Body of pancreas (tissue), 4 donors: ENCODE results near the gene CNTNAP2. TPM values are rescaled to one million over a fixed set of nuclear protein-coding genes. Genes with fewer than 3 reads are reported as not detected.

ENCODE experiments used
- ATAC-seq: fragments of 150-250 bp; one replicate; pipeline ENCODE4 v1.9.1; 2016
- DNase-seq, 4 donors: peaks; one replicate each; pipeline ENCODE4 v3.0.0-alpha.2; 2019
- H3K27ac ChIP-seq, 4 donors: fragments of 200-600 bp; sonication (generic); 1 replicate in 3 of 4; 2 replicates in 1 of 4; pipeline versions ENCODE4 v1.5.1 to v1.6.1; 2016 to 2019; ENCODE audit warnings: mild to moderate bottlenecking in 1 of 4, mixed read lengths in 1 of 4, moderate library complexity in 1 of 4
- H3K27me3 ChIP-seq, 2 donors: fragments of 200-600 bp; sonication (generic); one replicate each; pipeline ENCODE4 v1.6.0; 2016; ENCODE audit warnings: mild to moderate bottlenecking in 1 of 2
- H3K36me3 ChIP-seq, 2 donors: fragments of 200-600 bp; sonication (generic); replicated peaks in 1 of 2; 2 replicates each; pipeline ENCODE4 v1.5.1; 2016; ENCODE audit warnings: low read depth in 2 of 2; ENCODE audit not compliant: insufficient read depth in 1 of 2
- H3K4me1 ChIP-seq: fragments of 200-600 bp; sonication (generic); one replicate; pipeline ENCODE4 v1.6.0; 2016
- H3K4me3 ChIP-seq, 2 donors: fragments of 200-600 bp; sonication (generic); 1 replicate in 1 of 2; 2 replicates in 1 of 2; pipeline ENCODE4 v1.5.1; 2016 to 2019
- H3K9me3 ChIP-seq, 3 donors: fragments of 200-600 bp; sonication (generic); 1 replicate in 2 of 3; 2 replicates in 1 of 3; pipeline ENCODE4 v1.5.1; 2016
- POLR2A ChIP-seq, 3 donors: fragments of 450-650 bp; IDR thresholded peaks; one replicate each; pipeline ENCODE4 v1.6.1; 2016; ENCODE audit warnings: antibody characterized with exemption in 3 of 3, mild to moderate bottlenecking in 2 of 3
- WGBS, 2 donors: methylation state at CpG; one replicate each; pipeline ENCODE4 v1.1.5; 2017; 5-methylcytosine and 5-hydroxymethylcytosine counted together
- intact Hi-C: fragments of 100-400 bp; cut with DNase I; formaldehyde crosslinking; loops from one replicate; pipeline ENCODE4 v1.15.1; 2023
- total RNA-seq, 2 donors: library from RNA; depleted of rRNA; stranded (reverse); fragments of >200 nt; gene quantifications; one replicate each; pipeline ENCODE4 v1.1.0, GENCODE V29; 2016
- TF ChIP-seq, protein P1 (sequence below), 7 experiments: fragments of 450-650 bp in 4 of 7; fragments of 200-600 bp in 3 of 7; sonication (generic) in 3 of 7; IDR thresholded peaks; one replicate each; pipeline ENCODE4 v1.5.1; 2016 to 2019; ENCODE audit warnings: antibody characterized with exemption in 7 of 7

CNTNAP2 gene
- total RNA-seq, 2 donors from 2014 or later = 1.0 TPM; not detected in 1

DNA sequence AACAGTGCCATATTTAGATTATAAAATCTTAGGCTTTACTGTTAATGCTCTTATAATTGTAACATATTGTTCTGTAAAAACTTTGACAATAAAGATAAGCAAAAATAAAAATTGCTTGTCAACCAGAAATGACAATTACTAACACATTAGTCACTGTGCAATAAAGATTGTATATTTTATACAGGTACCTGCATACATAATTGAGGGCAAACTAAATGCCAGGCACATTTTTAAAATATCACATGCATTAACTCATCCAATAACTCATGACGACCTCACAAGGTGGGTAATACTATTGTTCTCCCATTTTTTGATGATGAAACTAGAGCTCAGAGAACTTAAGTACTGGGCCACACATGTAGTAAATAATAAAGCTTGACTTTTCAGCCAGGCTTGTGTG lies 1453.8 kb downstream of the CNTNAP2 start:
- Histone ChIP-seq H3K4me3 (no peak overlapping the region), H3K36me3 (no peaks in the 10 kb centered on the region), H3K27ac (no peak overlapping the region), H3K27me3 (no peaks in the 10 kb centered on the region), H3K9me3 (no peaks in the 10 kb centered on the region), H3K4me1 (no peaks in the 10 kb centered on the region)
- 27 to 41% methylated on average over 1 of the region's 1 CpG for WGBS, 2 donors
- ATAC-seq = no peak
- DNase-seq = no peak
- intact Hi-C loops = no loop called here
- TF ChIP-seq, protein P1, sequence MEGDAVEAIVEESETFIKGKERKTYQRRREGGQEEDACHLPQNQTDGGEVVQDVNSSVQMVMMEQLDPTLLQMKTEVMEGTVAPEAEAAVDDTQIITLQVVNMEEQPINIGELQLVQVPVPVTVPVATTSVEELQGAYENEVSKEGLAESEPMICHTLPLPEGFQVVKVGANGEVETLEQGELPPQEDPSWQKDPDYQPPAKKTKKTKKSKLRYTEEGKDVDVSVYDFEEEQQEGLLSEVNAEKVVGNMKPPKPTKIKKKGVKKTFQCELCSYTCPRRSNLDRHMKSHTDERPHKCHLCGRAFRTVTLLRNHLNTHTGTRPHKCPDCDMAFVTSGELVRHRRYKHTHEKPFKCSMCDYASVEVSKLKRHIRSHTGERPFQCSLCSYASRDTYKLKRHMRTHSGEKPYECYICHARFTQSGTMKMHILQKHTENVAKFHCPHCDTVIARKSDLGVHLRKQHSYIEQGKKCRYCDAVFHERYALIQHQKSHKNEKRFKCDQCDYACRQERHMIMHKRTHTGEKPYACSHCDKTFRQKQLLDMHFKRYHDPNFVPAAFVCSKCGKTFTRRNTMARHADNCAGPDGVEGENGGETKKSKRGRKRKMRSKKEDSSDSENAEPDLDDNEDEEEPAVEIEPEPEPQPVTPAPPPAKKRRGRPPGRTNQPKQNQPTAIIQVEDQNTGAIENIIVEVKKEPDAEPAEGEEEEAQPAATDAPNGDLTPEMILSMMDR (IDR thresholded peaks at IDR 0.05) = no peak
- TF ChIP-seq POLR2A (IDR thresholded peaks at IDR 0.05) = no peak

DNA sequence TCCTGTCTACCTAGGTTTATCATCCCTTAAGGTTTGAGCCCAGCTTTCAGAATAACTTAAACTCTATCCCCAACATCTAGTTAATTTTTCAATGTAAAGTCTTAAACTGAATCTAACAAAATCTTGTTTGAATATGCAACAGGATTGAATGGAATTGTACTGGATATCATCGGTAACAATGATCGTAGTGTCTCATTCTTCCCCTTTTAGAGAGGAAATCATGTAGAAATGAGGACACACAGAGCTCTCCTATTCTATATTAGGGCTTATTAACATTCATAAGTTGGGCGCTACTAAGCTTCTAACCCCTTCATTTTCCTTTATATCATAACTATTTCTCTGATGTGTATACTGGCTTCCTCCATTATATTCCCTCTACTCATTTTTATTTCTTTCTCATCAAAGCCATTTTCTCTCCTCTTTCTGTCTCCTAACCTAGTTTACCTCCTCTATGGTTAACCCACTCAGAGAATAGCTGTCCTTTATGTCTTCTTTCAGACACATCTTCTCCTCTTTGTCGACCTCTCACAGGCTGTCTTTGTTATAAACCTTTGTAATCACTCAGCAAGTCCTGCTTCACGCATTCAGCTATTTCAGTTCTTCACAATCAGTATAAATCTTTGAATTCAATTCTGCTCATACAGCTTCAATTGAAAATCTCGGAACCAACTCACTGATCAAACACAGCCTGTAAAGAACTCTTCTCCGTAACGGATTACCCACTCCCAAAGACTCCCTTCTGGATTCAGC lies 1455.0 kb downstream of the CNTNAP2 start:
- DNase-seq (no peak), ATAC-seq (no peak)
- Histone ChIP-seq H3K4me1 (no peaks in the 10 kb centered on the region), H3K36me3 (no peaks in the 10 kb centered on the region), H3K9me3 (no peaks in the 10 kb centered on the region), H3K27me3 (no peaks in the 10 kb centered on the region), H3K4me3 (no peak overlapping the region), H3K27ac (no peak overlapping the region)
- WGBS, 2 donors = 74 to 79% methylated on average over 8 of the region's 8 CpGs
- intact Hi-C loops = no loop called here
- TF ChIP-seq, protein P1 (IDR thresholded peaks at IDR 0.05) = no peak
- TF ChIP-seq POLR2A (IDR thresholded peaks at IDR 0.05) = no peak

DNA sequence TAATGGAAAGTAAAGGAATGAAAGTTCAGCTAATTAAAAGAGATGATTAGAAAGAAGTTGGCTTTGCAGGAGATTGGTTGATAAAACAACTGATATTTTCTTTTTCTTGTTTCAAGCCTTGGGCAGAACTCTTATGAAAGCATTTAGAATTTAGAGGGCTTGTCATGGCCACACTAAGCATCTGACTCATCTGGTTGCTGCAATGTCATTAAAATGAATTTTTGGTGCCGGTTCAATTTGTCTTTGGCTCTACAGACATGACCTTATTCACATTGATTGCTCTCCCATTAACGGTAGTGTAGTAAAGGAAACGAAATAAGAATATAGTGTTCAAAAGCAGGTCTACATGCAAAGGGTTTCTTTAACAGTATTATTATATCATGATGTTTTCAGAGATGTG lies 1461.6 kb downstream of the CNTNAP2 start:
- 80 to 84% methylated on average over 3 of the region's 3 CpGs for WGBS, 2 donors
- TF ChIP-seq, protein P1 (IDR thresholded peaks at IDR 0.05) = no peak
- TF ChIP-seq POLR2A (IDR thresholded peaks at IDR 0.05) = no peak

DNA sequence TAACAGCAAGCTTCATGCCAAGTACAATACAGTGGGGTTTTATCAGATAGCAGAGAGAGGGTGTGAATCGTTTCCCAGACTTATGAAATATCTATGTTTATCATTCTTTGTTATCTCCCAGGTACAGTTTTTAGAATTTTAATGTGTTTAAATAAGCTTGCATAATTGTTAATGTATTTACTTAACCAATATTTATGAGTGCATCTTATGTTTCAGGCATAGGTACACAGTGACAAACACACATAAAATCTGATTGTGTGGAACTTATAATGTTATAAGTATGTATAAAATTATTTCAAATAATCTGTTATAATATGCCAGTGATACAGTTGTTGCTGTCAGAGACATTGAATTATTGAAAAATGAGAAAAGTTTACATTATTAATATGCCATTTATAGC lies 1462.5 kb downstream of the CNTNAP2 start:
- TF ChIP-seq, protein P1 (IDR thresholded peaks at IDR 0.05) = no peak
- TF ChIP-seq POLR2A (IDR thresholded peaks at IDR 0.05) = no peak
- DNase-seq (no peak), ATAC-seq (no peak)
- Histone ChIP-seq H3K27ac (no peak overlapping the region), H3K27me3 (no peaks in the 10 kb centered on the region), H3K9me3 (no peaks in the 10 kb centered on the region), H3K4me1 (no peaks in the 10 kb centered on the region), H3K4me3 (no peak overlapping the region), H3K36me3 (no peaks in the 10 kb centered on the region)
- intact Hi-C loops = no loop called here
- 3 to 7% methylated on average over 1 of the region's 1 CpG for WGBS, 2 donors

More for the DNA sequence above, 1461.6 kb downstream of the CNTNAP2 start:
- ATAC-seq = no peak
- Histone ChIP-seq H3K4me3 (no peak overlapping the region), H3K4me1 (no peaks in the 10 kb centered on the region), H3K27ac (no peak overlapping the region), H3K36me3 (no peaks in the 10 kb centered on the region), H3K9me3 (no peaks in the 10 kb centered on the region), H3K27me3 (no peaks in the 10 kb centered on the region)
- intact Hi-C loops = no loop called here
- no peak for DNase-seq

DNA sequence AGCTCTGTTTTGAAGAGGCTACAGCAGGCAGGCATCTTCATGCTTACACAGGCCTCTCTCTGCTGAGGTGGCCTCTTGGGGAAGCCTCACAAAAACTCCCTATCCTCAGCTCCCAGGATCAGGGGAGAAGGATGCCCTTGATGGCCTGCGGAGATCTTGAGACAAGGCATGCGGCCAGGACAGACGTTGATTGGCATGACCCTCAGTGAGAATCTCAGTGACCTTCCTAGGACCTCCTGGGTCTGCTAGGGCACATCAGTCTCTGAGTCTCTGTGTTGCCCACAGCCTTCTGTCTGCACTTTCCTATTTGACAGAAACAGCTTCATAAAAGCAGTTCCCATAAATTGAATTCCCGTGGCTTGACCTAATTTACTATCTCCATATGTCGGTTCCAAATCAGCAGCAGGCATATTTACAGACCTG lies 1468.2 kb downstream of the CNTNAP2 start:
- Histone ChIP-seq H3K36me3 (no peaks in the 10 kb centered on the region), H3K27ac (no peak overlapping the region), H3K4me3 (no peak overlapping the region), H3K9me3 (no peaks in the 10 kb centered on the region), H3K27me3 (no peaks in the 10 kb centered on the region), H3K4me1 (no peaks in the 10 kb centered on the region)
- intact Hi-C loops = no loop called here
- DNase-seq (no peak), ATAC-seq (no peak)
- WGBS, 2 donors = 60 to 68% methylated on average over 5 of the region's 5 CpGs
- TF ChIP-seq, protein P1 (IDR thresholded peaks at IDR 0.05) = no peak
- no peak for TF ChIP-seq POLR2A (IDR thresholded peaks at IDR 0.05)
